Stimulated activated CD8-positive, alpha-beta memory T cell treated with anti-CD3 and anti-CD28 coated beads, Interleukin-12 subunit alpha, Interleukin-12 subunit beta, amount 100 ng/mL, for 4 hours (primary cell): ENCODE data around the gene MLH3.
"Not testable (repeated sequence)": the region's sequence is repeated elsewhere in the genome, so short reads cannot be mapped to it uniquely, and the experiment has no call there.

Source experiments
- DNase-seq: peaks from one replicate; pipeline ENCODE4 v3.0.0-alpha.2; 2020; ENCODE audit warnings: low read depth

Gene MLH3

DNA sequence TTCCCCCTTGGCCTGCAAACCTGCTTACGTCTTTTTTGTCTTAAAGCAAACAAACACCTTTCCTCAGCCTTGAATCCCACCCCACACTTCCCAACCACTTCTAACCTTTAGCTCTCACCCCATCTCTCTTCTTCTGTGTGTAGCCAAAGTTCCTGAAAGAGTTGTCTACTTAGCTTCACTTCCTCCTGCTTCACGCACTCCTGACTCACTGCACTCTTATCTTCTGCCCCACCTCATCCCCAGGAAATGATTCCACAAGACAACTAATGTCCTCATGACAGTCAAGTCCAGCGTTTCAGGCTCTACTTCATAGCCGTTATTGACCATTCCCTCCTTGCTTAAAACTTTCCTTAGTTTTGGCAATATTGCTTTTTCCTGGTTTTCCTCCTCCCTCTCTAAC is 26.2 kb downstream of the MLH3 start:
- DNase-seq = no peak

DNA sequence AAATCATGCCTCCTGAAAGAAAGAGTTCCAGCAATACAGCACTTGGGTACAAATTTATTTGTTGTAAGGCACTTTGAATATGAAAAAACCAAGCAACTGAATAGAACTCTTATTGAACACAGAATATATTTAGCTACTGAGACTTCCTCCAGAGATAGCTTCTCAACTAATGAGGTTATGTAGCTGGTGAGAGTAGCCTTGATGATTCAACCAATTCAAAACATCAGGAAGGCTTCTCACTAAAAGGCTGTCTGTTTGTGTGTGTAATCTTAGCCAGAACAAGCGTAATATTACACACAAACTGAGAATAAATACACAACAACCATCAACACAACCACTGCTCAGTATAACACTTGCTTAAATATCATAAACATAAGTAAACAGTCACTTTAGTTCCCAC is 28.2 kb downstream of the MLH3 start:
- DNase-seq = no peak

DNA sequence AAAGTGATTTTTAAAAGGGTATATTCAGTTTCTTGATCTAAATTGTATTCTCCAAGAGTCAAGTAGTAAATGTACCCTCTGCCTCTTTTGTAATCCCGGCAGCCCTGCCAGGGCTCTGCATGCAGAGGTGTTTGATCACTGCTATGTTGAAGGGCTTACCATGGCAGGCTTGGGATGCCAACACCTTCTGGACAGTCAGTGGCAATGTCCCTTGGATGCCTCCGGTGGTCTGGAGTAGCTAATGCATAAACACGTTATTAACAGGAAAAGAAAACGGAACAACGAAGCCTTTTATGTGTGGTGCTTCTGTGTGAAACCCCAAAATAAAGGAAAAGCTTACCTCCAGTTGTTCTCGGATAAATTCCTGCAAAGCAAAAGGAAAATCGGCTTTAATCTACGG is 28.6 kb downstream of the MLH3 start:
- no peak for DNase-seq

DNA sequence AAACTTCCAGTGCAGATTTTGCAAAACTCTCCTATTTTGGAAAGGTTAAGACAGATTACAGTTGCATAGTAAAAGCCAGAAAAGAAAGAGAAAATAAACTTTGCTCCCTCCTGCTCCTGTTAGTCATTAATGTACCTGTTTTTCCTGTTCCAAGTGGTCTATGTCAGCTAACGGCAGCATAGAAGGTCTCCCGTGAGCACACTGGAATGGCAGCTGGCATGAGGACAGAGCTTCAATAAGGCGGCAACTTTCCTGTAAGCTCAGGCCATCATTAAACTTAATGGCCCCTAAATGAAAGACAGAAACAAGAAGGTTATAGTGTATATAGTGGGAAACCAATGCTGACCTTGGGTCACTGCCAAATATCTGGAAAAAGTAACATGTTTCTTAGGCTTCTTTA is 32.6 kb downstream of the MLH3 start:
- DNase-seq = no peak

DNA sequence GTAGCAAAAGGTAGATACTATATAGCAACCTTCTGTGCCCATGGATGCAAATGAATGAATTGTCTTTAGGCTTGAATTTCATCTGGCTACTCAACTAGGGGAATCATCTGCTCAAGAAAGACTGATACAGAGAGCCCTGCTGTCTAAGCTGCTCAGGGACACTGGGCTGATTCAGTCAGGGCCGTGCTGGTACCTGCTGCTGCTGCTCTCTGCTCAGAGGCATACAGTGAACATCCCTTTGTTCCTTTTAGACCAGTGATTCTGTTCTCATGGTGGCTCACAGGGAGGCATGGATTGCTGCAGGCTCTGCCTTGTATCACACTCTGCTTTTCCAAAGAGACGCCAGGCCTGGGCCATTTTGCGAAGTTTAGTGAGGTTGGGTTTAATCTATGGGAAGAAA is 34.5 kb downstream of the MLH3 start:
- DNase-seq = no peak

DNA sequence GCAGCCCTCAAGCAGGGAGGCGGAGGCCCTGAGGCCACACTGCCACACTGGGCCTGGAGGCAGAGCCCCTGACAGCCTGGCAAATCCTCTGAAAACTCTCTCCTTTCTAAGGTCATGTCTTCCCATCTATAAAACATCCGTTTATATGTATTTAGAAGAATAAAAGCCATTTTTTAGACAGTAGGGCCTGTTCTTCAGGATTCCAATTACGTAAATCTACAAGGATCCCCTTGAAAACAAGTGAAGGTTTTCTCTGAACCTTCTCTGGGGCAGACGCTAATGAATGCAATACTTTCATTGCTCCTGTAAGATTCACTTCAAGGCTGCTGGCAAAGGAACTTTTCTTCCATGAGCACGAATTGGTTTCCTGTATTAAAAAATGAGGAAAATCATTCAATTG is 35.8 kb downstream of the MLH3 start:
- no peak for DNase-seq

DNA sequence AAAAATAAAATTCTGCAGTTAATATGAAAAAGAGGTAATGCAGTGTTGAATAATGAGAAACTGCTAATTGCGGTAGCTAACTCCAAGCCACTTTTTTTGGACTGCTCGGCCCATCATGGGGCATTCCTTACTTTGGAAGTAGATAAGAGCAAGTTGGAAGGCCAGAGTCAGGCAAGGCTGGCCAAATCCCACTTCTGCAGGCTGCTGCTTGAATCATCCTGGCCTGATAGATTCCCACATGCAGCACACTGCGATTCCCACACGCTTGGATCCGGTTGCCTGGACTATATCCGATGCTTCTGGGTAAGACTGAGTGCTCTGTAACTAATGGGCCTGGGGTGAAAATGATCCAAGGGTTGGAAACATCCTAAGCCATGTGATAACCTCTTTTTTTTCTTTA is 38.0 kb downstream of the MLH3 start:
- no peak for DNase-seq

DNA sequence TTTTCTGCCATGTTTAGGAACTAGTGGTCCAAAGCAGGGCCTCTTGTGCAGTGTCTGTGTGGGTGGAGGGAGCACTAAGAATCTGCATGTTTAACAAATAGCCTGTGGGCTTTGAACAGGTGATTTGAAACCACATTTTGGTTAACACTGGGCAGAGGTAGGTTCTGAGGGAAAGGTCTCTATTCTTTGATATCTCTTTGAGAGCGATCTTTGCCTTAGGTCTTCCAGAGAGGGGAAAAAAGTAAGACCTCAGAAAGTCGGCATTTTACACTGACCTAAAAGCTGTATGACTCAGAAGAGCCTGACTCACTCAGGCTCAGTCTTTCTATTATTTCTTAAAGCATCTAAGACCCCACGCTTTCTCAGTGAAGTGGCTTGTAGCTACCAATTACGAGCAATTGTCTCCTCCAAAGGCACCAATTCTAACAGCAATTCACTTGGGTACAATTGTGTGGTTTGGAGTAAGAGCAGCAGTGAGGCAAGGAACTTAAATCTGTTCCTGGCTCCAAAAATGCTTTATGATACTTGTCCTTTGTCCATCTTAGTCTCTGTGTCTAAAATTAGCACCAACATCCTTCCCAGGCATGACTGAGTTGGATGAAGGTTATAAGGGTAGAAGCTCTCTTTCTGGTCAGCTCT is 39.8 kb downstream of the MLH3 start:
- DNase-seq = no peak

DNA sequence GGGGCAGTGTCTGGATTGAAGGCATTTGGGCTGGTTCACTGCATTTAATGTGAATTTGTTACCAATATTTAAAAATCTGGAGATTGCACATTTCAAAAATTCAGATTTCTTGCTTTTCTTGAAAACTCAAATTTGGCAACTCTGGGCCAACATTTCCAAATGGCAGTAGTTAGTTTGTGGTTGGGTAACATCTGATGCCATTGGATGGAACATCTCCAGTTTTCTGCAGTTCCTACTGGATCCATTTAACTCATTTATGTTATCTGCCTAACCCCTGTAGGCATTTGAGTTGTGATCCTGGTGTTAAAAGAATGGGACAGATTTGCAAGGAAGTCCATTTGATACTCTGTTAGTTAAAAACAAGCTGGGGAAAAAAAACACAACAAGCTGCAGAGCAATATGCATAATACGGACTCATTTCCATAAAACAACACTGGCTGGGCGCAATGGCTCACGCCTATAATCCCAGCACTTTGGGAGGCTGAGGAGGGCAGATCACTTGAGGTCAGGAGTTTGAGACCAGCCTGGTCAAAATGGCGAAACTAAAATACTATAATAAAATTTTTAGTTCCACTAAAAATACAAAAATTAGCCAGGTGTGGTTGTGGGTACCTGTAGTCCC is 40.7 kb downstream of the MLH3 start:
- DNase-seq = no peak

DNA sequence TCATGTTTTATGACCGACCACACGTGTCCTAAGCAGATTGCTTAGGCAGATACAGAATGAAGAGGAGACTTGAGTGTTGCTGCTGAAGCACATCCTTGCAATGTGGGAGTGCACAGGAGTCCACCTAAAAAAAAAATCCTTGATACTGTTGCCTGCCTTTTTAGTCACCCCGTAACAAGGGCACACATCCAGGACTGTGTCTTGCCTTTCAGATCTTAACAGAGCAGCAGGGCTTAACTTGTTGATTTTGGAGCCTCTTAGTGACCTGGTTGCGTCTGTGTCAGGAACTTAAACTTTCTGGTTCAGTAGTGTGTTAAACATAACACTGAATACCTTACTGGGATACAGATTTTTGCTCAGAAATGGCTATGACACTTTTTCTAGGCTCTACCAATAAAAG is 42.1 kb downstream of the MLH3 start:
- no peak for DNase-seq

DNA sequence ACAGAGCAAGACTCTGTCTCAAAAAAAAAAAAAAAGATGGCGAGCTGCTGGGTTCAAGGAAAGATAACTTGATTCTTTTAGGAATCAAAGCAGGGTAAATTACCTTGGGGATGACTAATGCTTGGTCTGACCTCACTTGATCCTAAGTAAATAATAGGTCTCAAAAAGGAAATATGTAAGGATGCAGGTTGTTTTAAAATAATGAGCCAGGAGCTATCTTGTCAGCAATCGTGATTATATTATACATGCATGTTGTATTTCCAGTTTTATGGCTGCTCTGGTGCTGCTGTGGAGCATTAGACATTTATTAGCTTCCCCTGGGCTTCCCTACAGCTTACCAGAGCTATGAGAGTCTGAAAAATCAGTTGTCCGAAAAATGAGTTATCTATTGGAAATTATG is 45.9 kb downstream of the MLH3 start:
- DNase-seq = no peak

DNA sequence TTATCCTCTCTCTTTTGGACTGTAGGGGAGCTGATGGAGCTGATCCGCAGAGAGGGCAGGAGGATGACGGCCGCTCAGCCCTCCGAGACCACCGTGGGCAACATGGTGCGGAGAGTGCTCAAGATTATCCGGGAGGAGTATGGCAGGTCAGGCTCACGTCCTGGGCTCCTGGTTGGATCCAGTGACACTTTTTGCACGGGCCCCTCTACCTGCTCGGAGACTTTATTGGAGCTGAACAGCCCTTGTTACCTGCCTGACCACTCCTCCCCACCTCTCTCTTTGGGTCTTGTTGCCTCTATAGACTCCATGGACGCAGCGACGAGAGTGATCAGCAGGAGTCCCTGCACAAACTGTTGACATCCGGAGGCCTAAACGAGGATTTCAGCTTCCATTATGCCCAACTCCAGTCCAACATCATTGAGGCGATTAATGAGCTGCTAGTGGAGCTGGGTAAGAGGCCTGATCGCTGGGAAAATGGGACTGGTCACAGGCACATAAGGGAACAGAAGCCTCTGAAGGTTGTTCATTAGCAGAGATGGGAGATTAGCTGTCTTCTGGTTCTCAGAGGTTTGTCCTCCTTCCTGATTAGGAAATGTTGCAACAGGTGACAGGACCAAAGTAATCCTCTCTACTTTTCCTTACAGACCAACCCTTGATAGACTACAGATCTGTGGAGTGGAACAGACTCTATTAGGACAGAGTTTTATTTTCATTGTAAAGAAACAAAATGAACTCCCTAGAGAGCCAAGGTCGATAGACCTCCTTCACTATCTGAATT is 47.8 kb downstream of the MLH3 start:
- no peak for DNase-seq

DNA sequence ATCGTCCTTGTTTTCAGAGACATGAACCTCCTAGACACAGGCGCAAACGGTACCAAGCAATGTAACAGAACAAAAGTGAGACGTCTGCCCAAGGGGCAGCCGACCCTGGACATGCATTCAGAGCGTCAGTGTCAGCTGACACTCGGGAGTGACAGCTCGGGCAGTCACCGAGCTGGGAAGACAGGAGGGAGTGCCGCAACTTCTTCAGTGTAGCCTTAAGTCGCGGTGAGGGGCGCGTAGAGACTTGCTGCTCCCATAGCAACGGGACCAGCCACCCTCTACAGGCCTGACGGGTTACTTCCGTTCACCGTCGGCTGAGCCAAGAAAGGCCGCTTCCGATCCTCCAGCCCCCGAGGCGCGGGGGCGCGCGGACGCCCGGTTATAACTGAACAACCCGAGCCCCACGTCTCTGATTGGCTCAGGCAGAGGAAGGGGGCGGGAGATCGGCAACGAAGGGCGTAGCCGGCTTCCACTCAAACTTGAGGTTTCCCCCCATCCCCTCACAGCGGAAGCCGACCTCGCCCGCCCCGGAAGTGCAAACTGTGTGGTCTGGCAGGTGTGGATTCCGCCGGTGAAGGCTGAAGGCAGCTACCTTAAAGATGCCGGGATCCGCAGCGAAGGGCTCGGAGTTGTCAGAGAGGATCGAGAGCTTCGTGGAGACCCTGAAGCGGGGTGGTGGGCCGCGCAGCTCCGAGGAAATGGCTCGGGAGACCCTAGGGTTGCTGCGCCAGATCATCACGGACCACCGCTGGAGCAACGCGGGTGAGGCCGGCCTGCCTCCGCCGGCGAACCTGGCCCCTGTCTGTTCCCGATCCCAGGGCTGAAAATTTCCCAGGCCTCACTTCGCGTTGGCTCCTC is 48.6 kb downstream of the MLH3 start, which contains the start of gene EIF2B2:
Gene EIF2B2, plus strand, starts transcription at position 530 of the 858 bp plus-strand sequence. Its CDS starts 70 bp downstream, at position 600.
- peak; percentile 98 for DNase-seq

DNA sequence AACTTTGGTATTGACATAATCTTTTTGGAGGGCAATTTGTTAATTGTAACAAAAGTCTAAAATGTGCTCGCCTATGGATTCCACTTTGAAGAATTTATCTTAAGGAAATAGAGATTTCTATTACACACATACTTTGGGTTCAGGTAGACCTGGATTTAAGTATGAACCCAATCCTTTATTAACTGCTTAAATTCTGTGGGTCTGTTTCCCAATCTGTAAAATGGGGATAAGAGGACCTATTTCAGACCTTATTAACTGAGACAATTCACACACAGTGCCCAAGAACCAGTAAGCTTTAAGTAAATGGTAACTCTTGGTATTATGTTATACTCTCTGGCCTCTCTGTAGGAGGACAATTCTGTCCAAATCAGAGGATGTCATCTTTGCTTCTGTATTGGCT is 49.4 kb downstream of the MLH3 start:
- no peak for DNase-seq

DNA sequence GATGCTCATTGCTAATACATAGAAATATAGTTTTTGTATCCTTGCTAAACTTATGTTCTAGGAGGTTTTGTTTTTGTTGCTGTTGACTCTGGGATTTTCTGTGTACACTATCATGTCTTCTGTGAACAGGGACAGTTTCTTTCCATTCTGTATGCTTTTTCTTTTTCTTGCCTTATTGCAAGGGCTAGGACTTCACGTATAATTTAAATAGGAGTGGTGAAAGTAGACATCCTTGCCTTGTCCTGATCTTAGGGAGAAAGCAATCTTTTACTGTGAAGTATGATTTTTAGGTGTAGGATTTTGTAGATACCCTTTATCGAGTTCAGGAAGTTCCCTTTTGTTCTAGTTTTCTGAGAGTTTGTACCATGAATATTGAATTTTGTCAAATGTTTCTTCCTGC is 50.0 kb downstream of the MLH3 start:
- DNase-seq = no peak

DNA sequence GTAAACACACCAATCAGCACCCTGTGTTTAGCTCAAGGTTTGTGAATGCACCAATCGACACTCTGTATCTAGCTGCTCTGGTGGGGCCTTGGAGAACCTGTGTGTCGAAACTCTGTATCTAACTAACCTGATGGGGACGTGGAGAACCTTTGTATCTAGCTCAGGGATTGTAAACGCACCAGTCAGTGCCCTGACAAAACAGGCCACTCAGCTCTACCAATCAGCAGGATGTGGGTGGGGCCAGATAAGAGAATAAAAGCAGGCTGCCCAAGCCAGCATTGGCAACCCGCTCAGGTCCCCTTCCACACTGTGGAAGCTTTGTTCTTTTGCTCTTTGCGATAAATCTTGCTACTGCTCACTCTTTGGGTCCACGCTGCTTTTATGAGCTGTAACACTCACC is 55.5 kb downstream of the MLH3 start:
- DNase-seq = not testable (repeated sequence)

DNA sequence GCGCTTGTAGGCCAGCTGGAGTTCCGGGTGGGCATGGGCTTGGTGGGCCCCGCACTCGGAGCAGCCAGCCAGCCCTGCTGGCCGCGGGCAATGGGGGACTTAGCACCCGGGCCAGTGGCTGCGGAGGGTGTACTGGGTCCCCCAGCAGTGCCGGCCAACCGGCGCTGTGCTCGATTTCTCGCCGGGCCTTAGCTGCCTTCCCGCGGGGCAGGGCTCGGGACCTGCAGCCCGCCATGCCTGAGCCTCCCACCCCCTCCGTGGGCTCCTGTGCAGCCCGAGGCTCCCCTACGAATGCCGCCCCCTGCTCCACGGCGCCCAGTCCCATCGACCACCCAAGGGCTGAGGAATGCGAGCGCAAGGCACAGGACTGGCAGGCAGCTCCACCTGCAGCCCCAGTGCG is 57.1 kb downstream of the MLH3 start:
- DNase-seq = not testable (repeated sequence)

DNA sequence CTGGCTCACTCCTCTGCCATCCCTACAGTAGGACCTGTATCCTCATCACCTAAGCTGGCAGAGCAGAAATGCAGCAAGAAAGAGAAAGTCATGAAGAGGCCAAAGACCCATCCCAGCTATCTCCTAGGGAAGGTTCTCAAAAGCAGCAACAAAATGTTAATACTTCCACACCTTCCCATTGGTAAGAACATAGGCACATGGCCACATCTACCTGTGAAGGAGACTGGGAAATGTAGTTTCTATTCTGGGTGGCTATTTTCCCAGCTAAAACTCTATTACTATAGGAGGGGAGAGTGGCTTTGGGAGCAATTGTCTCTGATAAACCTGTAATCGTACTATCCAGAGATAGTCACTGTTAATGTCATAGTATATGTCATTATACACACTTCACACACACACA is 62.3 kb downstream of the MLH3 start:
- no peak for DNase-seq

DNA sequence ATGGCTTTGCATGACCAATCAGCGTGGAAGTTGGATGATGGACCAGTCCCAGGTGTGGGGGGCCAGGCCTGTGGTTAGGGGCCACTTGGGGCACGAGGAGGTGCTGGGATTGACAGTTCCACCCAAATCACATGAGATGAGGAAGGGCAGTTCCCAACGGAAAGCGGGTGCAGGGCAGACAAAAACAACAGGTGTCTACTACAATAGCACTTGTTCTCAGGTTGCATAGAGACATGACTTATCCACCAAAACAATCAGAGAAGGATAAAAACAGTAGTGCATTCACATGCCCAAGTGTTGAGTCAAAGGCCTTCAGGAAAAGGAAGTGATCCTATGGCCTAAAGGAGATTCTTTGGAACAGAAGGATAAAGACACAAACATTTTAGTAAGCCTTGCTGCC is 63.1 kb downstream of the MLH3 start:
- DNase-seq = no peak

DNA sequence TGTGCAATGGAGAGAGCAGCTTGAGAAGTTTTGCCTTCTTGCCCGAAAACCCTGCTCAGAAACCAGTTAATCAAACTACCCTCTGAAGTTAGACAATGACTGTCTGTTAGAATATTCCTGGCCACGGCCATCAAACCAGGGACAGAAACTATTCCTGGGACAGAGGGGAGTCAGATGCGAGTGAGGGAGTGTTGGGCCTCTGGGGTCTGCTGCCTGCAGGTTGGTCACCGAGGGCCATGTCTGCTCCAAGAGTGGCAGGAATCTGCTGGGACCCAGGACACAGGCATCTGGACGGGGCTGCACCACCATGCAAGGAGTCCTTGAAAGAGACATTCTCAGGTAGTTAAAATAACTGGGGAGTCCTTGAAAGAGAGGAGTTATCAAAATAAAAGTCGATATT is 65.5 kb downstream of the MLH3 start:
- no peak for DNase-seq

DNA sequence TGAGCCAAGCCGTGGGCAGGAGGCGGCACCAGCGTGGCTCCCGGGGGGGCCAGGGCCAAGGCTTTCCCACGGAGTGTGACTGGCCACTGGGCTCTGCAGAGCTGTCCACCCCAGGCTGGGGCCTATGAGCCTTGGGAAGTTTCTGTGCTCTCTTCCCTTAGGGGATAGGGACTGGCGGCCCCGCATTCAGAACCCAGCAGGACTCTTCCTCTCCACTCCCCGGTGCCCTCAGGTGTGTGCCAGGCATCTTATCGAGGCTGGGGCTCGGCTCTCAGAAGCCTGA is 66.3 kb downstream of the MLH3 start:
- DNase-seq = no peak

DNA sequence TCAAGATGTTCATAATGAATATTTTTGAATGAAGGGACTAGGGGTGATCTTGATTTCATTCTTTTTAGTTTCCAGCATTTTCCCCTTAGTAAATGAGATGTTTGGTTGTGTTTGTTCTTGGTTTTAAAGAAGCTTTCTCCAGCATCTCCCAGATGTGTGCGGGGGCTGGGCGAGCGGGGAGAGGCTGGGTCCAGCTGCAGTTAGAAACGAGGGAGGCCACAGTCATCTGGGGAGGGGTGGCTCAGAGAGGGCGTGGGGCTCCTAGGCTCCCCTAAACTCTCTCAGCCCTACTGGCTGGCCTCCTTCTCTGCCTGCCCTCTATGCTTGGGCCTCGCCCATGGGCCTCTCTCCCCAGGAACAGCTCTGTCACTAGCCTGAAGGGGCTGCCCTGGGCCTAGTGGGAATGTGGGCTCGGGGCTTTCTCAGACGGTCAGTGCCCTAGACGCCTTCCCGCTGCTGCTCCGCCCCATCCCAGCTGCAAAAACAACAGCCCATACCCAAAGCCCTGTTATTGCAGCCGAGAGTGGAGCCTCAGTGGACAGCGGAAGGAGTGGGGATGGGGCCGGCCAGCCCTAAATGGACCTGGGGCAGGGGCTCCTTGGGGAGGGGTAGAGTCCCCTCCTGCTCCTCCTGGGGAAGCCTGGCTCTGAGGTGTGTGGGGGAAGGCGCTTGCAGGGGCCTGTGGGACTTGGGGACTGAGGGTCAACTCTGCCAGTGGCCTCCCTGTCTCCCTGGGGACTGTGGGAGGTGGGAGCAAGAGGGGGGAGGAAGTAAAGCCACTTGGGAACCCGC is 66.8 kb downstream of the MLH3 start:
- no peak for DNase-seq
